Measurements from ENCODE around the gene UBE2U. TPM values are rescaled to one million over a fixed set of nuclear protein-coding genes. Genes with fewer than 3 reads are reported as not detected.

The UBE2U gene
- total and polyA plus RNA-seq, 2 of the 4 experiments (the other 2 are of a cell fraction): not detected

GRCh38 chr1:64312431-64312830, 109.0 kb downstream of the UBE2U start:
- no TSS peak for BruUV-seq (replicated peaks)
- no CpG with 5 or more reads among the region's 4 CpGs for WGBS, 2 experiments (ENCODE audit: extremely low coverage in 2 of 2, insufficient read length in 1 of 2)
- ChIA-PET CTCF (interaction anchor here (0.8 kb wide), 1 partner anchor 7 kb away, joined by 3 read pairs; no protein-coding TSS in a partner anchor), POLR2A (ENCODE audit: unreplicated experiment) (no interaction called here)
- H3K36me3 ChIP-seq (ENCODE audit: control insufficient read depth, insufficient read depth, low read length): no peaks in the 10 kb centered on the region
- H3K27ac ChIP-seq (ENCODE audit: insufficient read depth, low read length): no peak overlapping the region
- DNase-seq (no peak), ATAC-seq (ENCODE audit: low read depth) (no peak)
- H3K56ac ChIP-seq (ENCODE audit: extremely low read depth, insufficient read depth, low read length): no peak overlapping the region
- H2AK5ac ChIP-seq (ENCODE audit: low read depth, low read length): no peak overlapping the region
- H4K20me1 ChIP-seq (ENCODE audit: insufficient read depth, low read length): no peaks in the 10 kb centered on the region
- in situ Hi-C loops (cut with MboI; ENCODE audit: low sequenced_read_pairs) (no loop called here), intact Hi-C loops (cut with micrococcal nuclease) (no loop called here), dilution Hi-C loops (cut with HindIII; ENCODE audit: low sequenced_read_pairs, unreplicated experiment) (no loop called here)
- no peak overlapping the region for H2AFZ ChIP-seq (replicated peaks; ENCODE audit: low read length, poor library complexity)
- H3K14ac ChIP-seq (replicated peaks; ENCODE audit: low read depth, low read length): no peak overlapping the region
- no peaks in the 10 kb centered on the region for H3K4me1 ChIP-seq (ENCODE audit: control insufficient read depth, insufficient read depth, low read length)
- H3K4ac ChIP-seq (ENCODE audit: low read depth, low read length): no peak overlapping the region
- no peaks in the 10 kb centered on the region for H3K9me1 ChIP-seq (ENCODE audit: insufficient read depth, low read length)
- H2AK9ac ChIP-seq (replicated peaks; ENCODE audit: low read depth, low read length, poor library complexity): no peak overlapping the region
- no peak overlapping the region for H2BK15ac ChIP-seq (ENCODE audit: low read depth, low read length)
- H3K27me3 ChIP-seq (ENCODE audit: control insufficient read depth, insufficient read depth, low read length): peaks cover 2% of the 10 kb centered on the region; the same call in 1 of the 2 replicates
- H3K79me1 ChIP-seq (ENCODE audit: low read depth in 1 of 2, low read length in 2 of 2): no peaks in the 10 kb centered on the region
- no peak overlapping the region for H4K8ac ChIP-seq (ENCODE audit: low read depth in 2 of 2, low read length in 2 of 2)
- H3K4me3 ChIP-seq (ENCODE audit: insufficient read depth, low read depth, low read length): no peak overlapping the region
- H3K9ac ChIP-seq (ENCODE audit: low read depth, low read length): no peak overlapping the region
- no peak overlapping the region for H2BK120ac ChIP-seq (ENCODE audit: low read depth, low read length)
- H3K4me2 ChIP-seq (ENCODE audit: low read depth, low read length): no peak overlapping the region
- H4K5ac ChIP-seq (ENCODE audit: low read depth, low read length): no peak overlapping the region
- no peak overlapping the region for H4K91ac ChIP-seq (ENCODE audit: insufficient read depth, low read depth, low read length)
- H3K23ac ChIP-seq (ENCODE audit: low read depth, low read length): no peak overlapping the region
- no peak overlapping the region for H2BK5ac ChIP-seq (ENCODE audit: low read depth, low read length, poor library complexity, severe bottlenecking)
- H2BK20ac ChIP-seq (ENCODE audit: low read depth, low read length): no peak overlapping the region
- H3K9me3 ChIP-seq (ENCODE audit: control insufficient read depth, insufficient read depth, low read length): no peaks in the 10 kb centered on the region
- TF ChIP-seq CHD1 (IDR thresholded peaks at IDR 0.05; ENCODE audit: low read depth, low read length) (no peak), USF2 (IDR thresholded peaks at IDR 0.05; ENCODE audit: low read depth, low read length) (no peak), SMC3 (IDR thresholded peaks at IDR 0.05; ENCODE audit: low read depth, low read length) (no peak), RCOR1 (IDR thresholded peaks at IDR 0.05; ENCODE audit: insufficient replicate concordance, low read length) (no peak), CEBPB (IDR thresholded peaks at IDR 0.05; ENCODE audit: low read depth, low read length) (no peak), RAD21 (IDR thresholded peaks at IDR 0.05; ENCODE audit: low read length) (no peak), POLR2A (IDR thresholded peaks at IDR 0.05; ENCODE audit: low read depth, low read length) (no peak), MXI1 (IDR thresholded peaks at IDR 0.05; ENCODE audit: borderline replicate concordance, low read depth, low read length) (no peak), BHLHE40 (IDR thresholded peaks at IDR 0.05; ENCODE audit: low read depth, low read length) (no peak), MAZ (IDR thresholded peaks at IDR 0.05; ENCODE audit: borderline replicate concordance, low read depth, low read length) (no peak), RFX5 (IDR thresholded peaks at IDR 0.05; ENCODE audit: low read depth, low read length) (no peak), CTCF (conservative IDR thresholded peaks at IDR 0.05; ENCODE audit: low read depth, low read length) (no peak), ELK1 (IDR thresholded peaks at IDR 0.05; ENCODE audit: borderline replicate concordance, low read depth, low read length) (no peak), NFE2L2 (IDR thresholded peaks at IDR 0.05; ENCODE audit: low read depth, low read length) (no peak), FOS (IDR thresholded peaks at IDR 0.05; ENCODE audit: low read depth, low read length) (no peak), MAFK (IDR thresholded peaks at IDR 0.05; ENCODE audit: low read depth, low read length) (no peak)
- H3K18ac ChIP-seq (ENCODE audit: low read depth, low read length): no peak overlapping the region
